ENCODE results near the gene ZNF763. TPM values are rescaled to one million over a fixed set of nuclear protein-coding genes. Genes with fewer than 3 reads are reported as not detected.
"Not testable (repeated sequence)": the region's sequence is repeated elsewhere in the genome, so short reads cannot be mapped to it uniquely, and the experiment has no call there.

ZNF763 gene
- total RNA-seq, 1 experiment from 2014 or later: 0.40 TPM

DNA sequence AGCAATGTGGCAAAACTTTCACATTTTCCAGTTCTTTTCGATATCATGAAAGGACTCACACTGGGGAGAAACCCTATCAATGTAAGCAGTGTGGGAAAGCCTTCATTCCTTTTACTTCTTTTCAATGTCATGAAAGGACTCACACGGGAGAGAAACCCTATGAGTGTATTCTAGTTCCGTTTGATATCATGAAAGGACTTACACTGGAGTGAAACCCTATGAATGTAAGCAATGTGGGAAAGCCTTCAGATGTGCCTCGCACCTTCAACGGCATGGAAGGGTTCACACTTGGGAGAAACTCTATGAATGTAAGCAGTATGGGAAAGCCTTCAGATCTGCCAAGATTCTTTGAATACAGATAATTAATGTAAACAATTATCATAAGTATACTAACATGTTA lies 14.5 kb upstream of the ZNF763 start:
- no peak for DNase-seq
- Histone ChIP-seq H3K4me3 (no peak overlapping the region), H3K9me3 (peaks cover 83% of the 10 kb centered on the region), H3K36me3 (peaks cover 84% of the 10 kb centered on the region), H3K27me3 (no peaks in the 10 kb centered on the region)

- Histone ChIP-seq H3K27me3 (no peaks in the 10 kb centered on the region; the same call in none of the 2 replicates), H3K36me3 (no peaks in the 10 kb centered on the region)
- peak; percentile 36 for DNase-seq
Measured at GRCh38 chr19:11963566-11964355, 1.1 kb upstream of the ZNF763 start.

DNA sequence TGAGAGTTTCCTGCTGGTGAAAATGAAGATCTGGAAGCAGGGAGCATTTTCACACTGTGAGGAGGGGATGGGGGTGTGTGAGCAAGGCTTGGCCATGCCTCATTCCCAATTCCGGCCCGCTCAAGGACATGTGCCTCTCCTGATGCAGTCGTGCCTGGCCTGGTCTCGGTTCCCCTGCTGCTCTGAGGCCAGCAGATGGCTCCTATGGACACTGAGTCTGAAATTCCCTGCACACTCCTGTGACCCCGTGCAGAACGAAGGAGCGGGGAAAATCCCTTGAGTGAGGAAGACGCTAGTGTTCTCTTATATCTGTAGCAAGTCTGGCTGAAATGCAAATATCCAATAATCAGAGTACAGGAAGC lies 363 bp upstream of the ZNF763 start:
- Histone ChIP-seq H3K9me3 (peaks cover 31% of the 10 kb centered on the region), H3K4me3 (no peak overlapping the region), H3K27me3 (no peaks in the 10 kb centered on the region; the same call in none of the 2 replicates), H3K36me3 (no peaks in the 10 kb centered on the region)
- no peak for DNase-seq

More at GRCh38 chr19:11963566-11964355, 1.1 kb upstream of the ZNF763 start:
- Histone ChIP-seq H3K9me3 (peaks cover 27% of the 10 kb centered on the region), H3K4me3 (no peak overlapping the region)

DNA sequence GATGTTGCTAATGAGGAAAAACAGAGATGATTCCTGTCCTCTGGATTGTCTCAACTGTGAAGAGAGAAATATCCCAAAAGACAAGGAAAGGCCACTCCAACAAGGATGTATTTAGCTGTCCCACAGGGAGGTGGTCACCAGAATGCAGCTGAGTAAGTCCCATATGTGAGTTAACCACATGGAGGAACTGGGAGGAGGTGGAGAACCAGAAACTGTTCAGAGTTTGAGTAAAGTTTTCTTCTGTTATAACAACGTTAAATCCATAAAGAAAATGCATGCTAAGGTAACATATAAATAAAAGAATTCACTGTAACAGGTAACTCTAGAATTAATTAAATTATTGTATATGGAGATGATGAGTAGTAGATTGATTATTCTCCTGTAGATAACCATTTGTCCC lies 5.3 kb downstream of the ZNF763 start:
- Histone ChIP-seq H3K9me3 (peaks cover 29% of the 10 kb centered on the region), H3K36me3 (no peaks in the 10 kb centered on the region), H3K27me3 (no peaks in the 10 kb centered on the region; the same call in none of the 2 replicates), H3K4me3 (no peak overlapping the region)
- no peak for DNase-seq

DNA sequence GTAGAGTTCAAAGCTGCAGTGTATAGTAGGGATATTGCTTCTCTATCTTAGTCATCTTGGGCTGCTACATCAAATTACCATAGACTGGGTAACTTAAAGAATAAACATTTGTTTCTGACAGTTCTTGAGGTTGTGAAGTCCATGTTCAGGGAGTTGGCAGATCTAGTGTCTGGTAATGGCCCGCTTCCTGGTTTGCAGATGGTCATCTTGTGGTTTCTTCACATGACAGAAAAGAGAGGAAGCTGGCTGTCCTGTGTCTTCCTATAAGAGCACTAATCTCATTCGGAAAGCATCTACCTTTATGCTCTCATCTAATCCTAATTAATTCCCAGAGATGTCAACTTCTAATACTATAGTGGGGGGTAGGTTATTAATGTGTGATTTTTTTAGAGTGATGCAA lies 6.2 kb downstream of the ZNF763 start:
- H3K9me3 ChIP-seq: peaks cover 34% of the 10 kb centered on the region
- no peaks in the 10 kb centered on the region; the same call in 1 of the 2 replicates for H3K27me3 ChIP-seq
- H3K4me3 ChIP-seq: no peak overlapping the region
- no peak for DNase-seq
- H3K36me3 ChIP-seq: no peaks in the 10 kb centered on the region

GRCh38 chr19:11973019-11973810 lies 8.4 kb downstream of the ZNF763 start:
- Histone ChIP-seq H3K36me3 (no peaks in the 10 kb centered on the region), H3K27me3 (no peaks in the 10 kb centered on the region; the same call in 1 of the 2 replicates), H3K4me3 (no peak overlapping the region), H3K9me3 (peaks cover 44% of the 10 kb centered on the region)
- no peak for DNase-seq

GRCh38 chr19:11978492-11979100 lies 13.8 kb downstream of the ZNF763 start:
- no peak overlapping the region for H3K4me3 ChIP-seq
- H3K36me3 ChIP-seq: no peaks in the 10 kb centered on the region
- no peaks in the 10 kb centered on the region for H3K27me3 ChIP-seq
- no peak for DNase-seq
- peaks cover 78% of the 10 kb centered on the region for H3K9me3 ChIP-seq

DNA sequence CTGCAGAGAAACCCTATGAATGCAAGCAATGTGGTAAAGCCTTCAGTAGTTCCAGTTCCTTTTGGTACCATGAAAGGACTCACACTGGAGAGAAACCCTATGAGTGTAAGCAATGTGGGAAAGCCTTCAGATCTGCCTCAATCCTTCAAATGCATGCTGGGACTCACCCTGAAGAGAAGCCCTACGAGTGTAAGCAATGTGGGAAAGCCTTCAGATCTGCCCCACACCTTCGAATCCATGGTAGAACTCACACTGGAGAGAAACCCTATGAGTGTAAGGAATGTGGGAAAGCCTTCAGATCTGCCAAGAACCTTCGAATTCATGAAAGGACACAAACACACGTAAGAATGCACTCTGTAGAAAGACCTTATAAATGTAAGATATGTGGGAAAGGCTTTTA lies 14.7 kb downstream of the ZNF763 start:
- Histone ChIP-seq H3K9me3 (peaks cover 80% of the 10 kb centered on the region), H3K4me3 (no peak overlapping the region), H3K36me3 (no peaks in the 10 kb centered on the region), H3K27me3 (no peaks in the 10 kb centered on the region)
- no peak for DNase-seq

DNA sequence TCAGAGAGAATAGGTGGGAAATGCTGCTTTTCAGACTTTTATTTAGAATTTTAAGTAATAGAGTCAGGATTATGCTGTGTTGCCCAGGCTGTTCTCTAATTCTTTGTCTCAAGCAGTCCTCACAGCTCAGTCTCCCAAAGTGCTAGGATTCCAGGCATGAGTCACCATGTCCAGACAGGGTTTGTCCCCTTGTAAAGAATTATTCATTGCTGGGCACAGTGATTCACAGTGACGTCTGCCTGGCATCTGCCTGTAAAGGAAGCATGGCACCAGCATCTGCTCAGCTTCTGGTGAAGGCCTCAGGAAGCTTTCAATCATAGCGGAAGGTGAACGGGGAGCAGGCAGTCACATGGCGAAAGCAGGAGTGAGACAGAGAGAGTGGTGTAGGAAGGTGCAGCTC lies 17.7 kb downstream of the ZNF763 start:
- no peaks in the 10 kb centered on the region for H3K27me3 ChIP-seq
- DNase-seq: peak; percentile 57
- peaks cover 64% of the 10 kb centered on the region for H3K9me3 ChIP-seq
- no peak overlapping the region for H3K4me3 ChIP-seq
- no peaks in the 10 kb centered on the region for H3K36me3 ChIP-seq

GRCh38 chr19:11984986-11985385 lies 20.1 kb downstream of the ZNF763 start:
- H3K4me3 ChIP-seq: no peak overlapping the region
- peaks cover 44% of the 10 kb centered on the region for H3K9me3 ChIP-seq
- H3K27me3 ChIP-seq: no peaks in the 10 kb centered on the region
- H3K36me3 ChIP-seq: peaks cover 7% of the 10 kb centered on the region
- DNase-seq: no peak

DNA sequence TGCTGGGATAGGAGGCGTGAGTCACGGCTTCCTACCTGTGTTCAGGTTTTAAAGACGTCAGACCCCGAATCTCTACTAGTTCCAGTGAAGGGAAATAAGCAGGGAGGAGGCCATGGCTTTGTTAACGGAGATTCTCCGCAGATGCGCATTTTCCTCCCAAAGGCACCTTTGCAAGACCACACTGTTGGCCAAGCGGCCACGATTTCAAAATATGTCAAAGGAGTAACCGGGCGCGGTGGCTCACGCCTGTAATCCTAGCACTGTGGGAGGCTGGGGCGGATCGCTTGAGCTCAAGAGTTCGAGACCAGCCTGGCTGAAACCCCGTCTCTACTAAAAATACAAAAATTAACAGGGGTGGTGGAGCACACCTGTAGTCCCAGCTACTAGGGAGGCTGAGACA lies 21.9 kb downstream of the ZNF763 start:
- H3K4me3 ChIP-seq: no peak overlapping the region; the same call in 1 of the 2 replicates
- H3K9me3 ChIP-seq: peaks cover 27% of the 10 kb centered on the region
- DNase-seq: no peak
- H3K36me3 ChIP-seq: peaks cover 19% of the 10 kb centered on the region
- no peaks in the 10 kb centered on the region for H3K27me3 ChIP-seq

DNA sequence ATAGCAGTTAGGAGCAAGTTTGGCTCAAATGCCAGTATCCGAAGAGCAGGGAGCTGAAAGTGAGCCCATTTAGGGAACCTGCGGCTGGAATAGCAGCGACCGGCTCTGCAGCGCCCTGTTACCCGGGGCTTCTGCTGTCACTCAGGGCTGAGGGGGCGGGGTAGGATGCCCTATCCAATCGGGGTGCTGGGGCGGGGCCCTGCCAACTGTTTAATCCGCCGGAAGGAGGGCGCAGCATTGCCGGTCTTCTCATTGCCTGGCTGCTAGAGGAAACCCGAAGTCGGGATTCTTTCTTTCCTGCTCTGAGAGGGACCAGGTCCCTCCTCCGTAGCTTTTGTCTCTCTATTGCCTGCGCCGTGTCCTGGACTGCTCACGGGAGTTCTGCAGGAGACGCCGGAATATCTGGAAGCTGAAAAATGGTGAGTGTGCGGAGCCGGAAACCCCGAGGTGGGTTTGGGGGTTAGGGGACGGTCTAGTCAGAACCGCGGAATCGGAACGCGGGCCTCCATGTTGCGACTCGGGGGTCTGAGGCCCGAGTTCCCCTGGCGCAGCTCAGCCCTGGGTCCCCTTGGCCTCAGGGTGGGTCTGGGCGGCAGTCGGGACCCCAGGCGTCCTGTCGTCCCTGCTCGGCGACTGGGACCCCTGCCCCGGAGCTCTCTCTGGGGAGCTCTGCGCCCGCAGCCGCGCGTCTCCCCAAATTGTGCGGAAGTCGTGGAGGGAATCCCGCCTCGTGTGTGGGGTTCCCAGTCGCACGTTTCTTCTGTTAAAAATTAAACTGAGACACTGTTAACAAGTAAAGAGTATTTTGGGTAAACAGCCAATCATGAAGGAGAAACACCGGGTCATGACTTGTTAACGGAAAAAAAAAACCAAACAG lies 22.8 kb downstream of the ZNF763 start:
- peak overlapping the region; percentile 93 for H3K4me3 ChIP-seq
- peak; percentile 100 for DNase-seq
- H3K36me3 ChIP-seq: peaks cover 23% of the 10 kb centered on the region
- no peaks in the 10 kb centered on the region for H3K27me3 ChIP-seq
- peaks cover 22% of the 10 kb centered on the region for H3K9me3 ChIP-seq

DNA sequence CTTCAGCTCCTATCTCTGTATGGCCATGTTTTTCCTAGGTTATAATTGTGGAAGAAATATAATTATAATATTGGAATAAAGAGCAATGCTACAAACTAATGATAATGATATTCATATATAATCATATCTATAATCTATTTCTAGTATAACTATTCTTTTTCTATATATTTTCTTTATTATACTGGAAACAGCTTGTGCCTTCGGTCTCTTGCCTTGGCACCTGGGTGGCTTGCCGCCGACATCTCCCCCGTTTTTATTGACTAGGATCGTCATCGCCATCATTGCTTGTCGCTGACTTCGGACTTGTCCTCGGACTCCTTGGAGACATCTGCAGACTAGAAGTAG lies 24.2 kb downstream of the ZNF763 start:
- DNase-seq: no peak
- Histone ChIP-seq H3K36me3 (peaks cover 30% of the 10 kb centered on the region), H3K9me3 (peaks cover 17% of the 10 kb centered on the region), H3K4me3 (peak overlapping the region; percentile 93), H3K27me3 (no peaks in the 10 kb centered on the region)

- H3K36me3 ChIP-seq: peaks cover 36% of the 10 kb centered on the region
- not testable (repeated sequence) for H3K27me3 ChIP-seq, DNase-seq, H3K4me3 ChIP-seq
- H3K9me3 ChIP-seq: peaks cover 25% of the 10 kb centered on the region
Measured at GRCh38 chr19:11991921-11992320, 27.1 kb downstream of the ZNF763 start.

GRCh38 chr19:11995174-11995573 lies 30.3 kb downstream of the ZNF763 start:
- H3K36me3 ChIP-seq: peaks cover 43% of the 10 kb centered on the region
- H3K27me3 ChIP-seq: no peaks in the 10 kb centered on the region
- H3K9me3 ChIP-seq: peaks cover 38% of the 10 kb centered on the region
- no peak overlapping the region for H3K4me3 ChIP-seq
- DNase-seq: peak; percentile 8

DNA sequence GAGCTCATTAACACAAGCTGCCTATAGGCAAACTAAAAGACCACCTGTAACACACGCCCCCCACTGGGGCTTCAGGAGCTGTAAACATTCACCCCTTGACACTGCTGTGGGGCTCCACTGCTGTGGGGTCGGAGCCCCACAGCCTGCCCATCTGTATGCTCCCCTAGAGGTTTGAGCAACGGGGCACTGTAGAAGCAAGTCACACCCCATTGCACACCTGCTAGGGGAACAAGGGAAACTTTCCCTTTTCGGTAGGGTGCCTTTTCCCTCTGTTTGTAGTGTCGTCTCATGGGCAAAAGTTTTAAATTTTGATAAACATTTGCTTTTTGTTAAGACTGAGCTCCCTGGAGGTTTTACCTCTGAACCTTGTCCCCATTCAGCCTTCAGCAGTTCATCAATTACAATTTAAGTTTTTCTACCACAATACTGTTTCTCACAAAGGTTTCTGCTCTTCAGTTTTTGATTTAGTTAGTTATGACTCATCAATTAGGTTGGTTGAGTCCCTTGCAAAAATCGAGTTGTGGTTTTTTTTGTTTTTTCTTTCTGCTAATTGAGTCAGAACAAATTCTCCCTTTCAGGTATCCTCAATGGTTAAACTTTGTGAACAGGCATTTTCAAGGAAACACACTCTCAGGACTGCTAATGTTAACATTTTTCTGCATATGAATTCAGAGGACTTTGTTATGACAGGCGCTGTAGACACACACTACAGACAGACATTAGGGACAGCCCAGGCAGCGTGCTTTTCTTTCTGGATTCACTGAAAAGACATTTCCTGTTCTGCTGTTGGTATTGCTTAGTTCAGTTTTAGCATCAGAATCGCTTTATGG lies 35.5 kb downstream of the ZNF763 start:
- Histone ChIP-seq H3K27me3 (no peaks in the 10 kb centered on the region), H3K9me3 (peaks cover 38% of the 10 kb centered on the region)
- DNase-seq: no peak

More for the DNA sequence above, 35.5 kb downstream of the ZNF763 start:
- no peak overlapping the region for H3K4me3 ChIP-seq
- peaks cover 41% of the 10 kb centered on the region for H3K36me3 ChIP-seq
